Mammary epithelial cell (primary cell): ENCODE results near the gene FOXK2.

Source experiments
- CTCF ChIP-seq, 2 donors: IDR thresholded peaks in 1 of 2; conservative IDR thresholded peaks in 1 of 2; 2 replicates each; pipeline ENCODE4 v1.5.1; 2011 to 2012; ENCODE audit warnings: inconsistent platforms in 2 of 2, low read length in 2 of 2, mild to moderate bottlenecking in 2 of 2, control low read depth in 1 of 2, low read depth in 1 of 2; ENCODE audit not compliant: insufficient read depth in 1 of 2; ENCODE audit errors: extremely low read depth in 1 of 2
- EZH2 ChIP-seq: IDR thresholded peaks from 2 replicates; pipeline ENCODE4 v1.6.1; 2012; ENCODE audit warnings: low read length, inconsistent platforms, borderline replicate concordance

- TF ChIP-seq CTCF (conservative IDR thresholded peaks at IDR 0.05 in 1 of 2, IDR thresholded peaks at IDR 0.05 in 1 of 2; ENCODE audit: extremely low read depth in 1 of 2, insufficient read depth in 1 of 2, low read depth in 1 of 2, low read length in 2 of 2) (no peak), EZH2 (no peak)
These were observed 70.7 kb downstream of the FOXK2 start for GRCh38 chr17:82590216-82590615.
